Uterus (tissue), 4 donors: ENCODE results near the gene PXMP4. TPM values are rescaled to one million over a fixed set of nuclear protein-coding genes. Genes with fewer than 3 reads are reported as not detected.

Source experiments
- DNase-seq, 2 donors: peaks; one replicate each; pipeline ENCODE4 v3.0.0-alpha.2; 2019 to 2020
- H3K27ac ChIP-seq, 2 donors: fragments of 200-600 bp; sonication (generic); 1 replicate in 1 of 2; 2 replicates in 1 of 2; pipeline ENCODE4 v1.5.1; 2016 to 2018
- H3K27me3 ChIP-seq, 2 donors: fragments of 200-600 bp; sonication (generic); one replicate each; pipeline ENCODE4 v1.5.1; 2018 to 2019; ENCODE audit warnings: control low read depth in 1 of 2
- H3K36me3 ChIP-seq, 2 donors: fragments of 200-600 bp; sonication (generic); one replicate each; pipeline ENCODE4 v1.5.1; 2019; ENCODE audit warnings: control low read depth in 1 of 2
- H3K4me1 ChIP-seq, 2 donors: fragments of 200-600 bp; sonication (generic); one replicate each; pipeline ENCODE4 v1.5.1; 2018 to 2019; ENCODE audit warnings: control low read depth in 1 of 2
- H3K4me3 ChIP-seq, 2 donors: fragments of 200-600 bp; sonication (generic); 1 replicate in 1 of 2; 2 replicates in 1 of 2; pipeline ENCODE4 v1.5.1; 2018 to 2019; ENCODE audit warnings: mild to moderate bottlenecking in 1 of 2
- H3K9me3 ChIP-seq, 2 donors: fragments of 200-600 bp; sonication (generic); one replicate each; pipeline ENCODE4 v1.5.1; 2019; ENCODE audit warnings: control low read depth in 1 of 2
- POLR2A ChIP-seq, 2 donors: fragments of 450-650 bp; IDR thresholded peaks; one replicate each; pipeline ENCODE4 v1.6.1; 2016; ENCODE audit warnings: antibody characterized with exemption in 2 of 2, mild to moderate bottlenecking in 1 of 2, moderate library complexity in 1 of 2
- intact Hi-C: fragments of 100-400 bp; cut with DNase I; formaldehyde crosslinking; loops from one replicate; pipeline ENCODE4 v1.15.1; 2023; ENCODE audit warnings: low total_unique reads
- total RNA-seq, 4 donors: library from RNA; depleted of rRNA in 3 of 4; stranded (reverse); fragments of >200 nt in 3 of 4; gene quantifications; one replicate each; pipeline versions ENCODE4 v1.1.0 to v1.2.4, GENCODE V29; 2014 to 2023
- TF ChIP-seq, protein P1 (sequence below), 4 experiments: fragments of 200-600 bp in 2 of 4; fragments of 450-650 bp in 2 of 4; sonication (generic) in 2 of 4; IDR thresholded peaks; one replicate each; pipeline ENCODE4 v1.5.1; 2016 to 2019; ENCODE audit warnings: antibody characterized with exemption in 4 of 4, mild to moderate bottlenecking in 2 of 4, moderate library complexity in 1 of 4
- donor health status: DM: yes; HTN: yes; CAD: no.

PXMP4 gene
- total RNA-seq, 4 donors from 2014 or later = 1.8 to 13.8 (median 10.7) TPM

DNA sequence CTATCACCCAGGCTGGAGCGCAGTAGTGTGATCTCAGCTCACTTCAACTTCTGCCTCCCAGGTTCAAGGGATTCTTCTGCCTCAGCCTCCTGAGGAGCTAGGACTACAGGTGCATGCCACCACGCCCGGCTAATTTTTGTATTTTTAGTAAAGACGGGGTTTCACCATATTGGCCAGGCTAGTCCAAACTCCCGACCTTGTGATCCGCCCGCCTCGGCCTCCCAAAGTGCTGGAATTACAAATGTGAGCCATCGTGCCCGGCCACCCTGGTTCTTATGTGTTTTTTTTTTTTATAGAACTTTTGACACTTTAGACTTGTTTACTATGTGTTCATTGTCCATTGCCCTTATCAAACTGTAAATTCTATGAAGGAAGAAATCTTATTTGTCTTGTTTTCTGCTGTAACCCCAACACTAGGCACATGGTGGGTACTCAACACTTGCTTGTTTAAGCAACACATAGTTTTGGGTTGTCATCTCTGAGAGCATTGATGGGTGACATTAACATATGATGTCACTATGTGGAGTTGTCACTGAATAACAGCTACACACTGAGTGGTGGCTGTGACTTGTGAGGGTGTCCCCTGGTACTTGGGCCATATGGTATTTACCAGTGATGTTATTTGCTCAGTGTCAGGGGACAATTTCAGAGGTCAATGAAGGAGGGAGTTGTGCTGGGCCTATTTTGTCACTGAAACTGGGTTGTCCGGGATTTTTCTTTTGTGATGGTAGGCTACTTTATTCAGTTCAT is 1.5 kb upstream of the PXMP4 start:
- no peak for DNase-seq
- no peaks in the 10 kb centered on the region for H3K36me3 ChIP-seq
- H3K27ac ChIP-seq = no peak overlapping the region
- H3K4me3 ChIP-seq = no peak overlapping the region
- no peaks in the 10 kb centered on the region for H3K9me3 ChIP-seq
- TF ChIP-seq, protein P1, sequence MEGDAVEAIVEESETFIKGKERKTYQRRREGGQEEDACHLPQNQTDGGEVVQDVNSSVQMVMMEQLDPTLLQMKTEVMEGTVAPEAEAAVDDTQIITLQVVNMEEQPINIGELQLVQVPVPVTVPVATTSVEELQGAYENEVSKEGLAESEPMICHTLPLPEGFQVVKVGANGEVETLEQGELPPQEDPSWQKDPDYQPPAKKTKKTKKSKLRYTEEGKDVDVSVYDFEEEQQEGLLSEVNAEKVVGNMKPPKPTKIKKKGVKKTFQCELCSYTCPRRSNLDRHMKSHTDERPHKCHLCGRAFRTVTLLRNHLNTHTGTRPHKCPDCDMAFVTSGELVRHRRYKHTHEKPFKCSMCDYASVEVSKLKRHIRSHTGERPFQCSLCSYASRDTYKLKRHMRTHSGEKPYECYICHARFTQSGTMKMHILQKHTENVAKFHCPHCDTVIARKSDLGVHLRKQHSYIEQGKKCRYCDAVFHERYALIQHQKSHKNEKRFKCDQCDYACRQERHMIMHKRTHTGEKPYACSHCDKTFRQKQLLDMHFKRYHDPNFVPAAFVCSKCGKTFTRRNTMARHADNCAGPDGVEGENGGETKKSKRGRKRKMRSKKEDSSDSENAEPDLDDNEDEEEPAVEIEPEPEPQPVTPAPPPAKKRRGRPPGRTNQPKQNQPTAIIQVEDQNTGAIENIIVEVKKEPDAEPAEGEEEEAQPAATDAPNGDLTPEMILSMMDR (IDR thresholded peaks at IDR 0.05) = no peak
- TF ChIP-seq POLR2A (IDR thresholded peaks at IDR 0.05) = no peak
- no peaks in the 10 kb centered on the region for H3K27me3 ChIP-seq
- intact Hi-C loops = no loop called here
- H3K4me1 ChIP-seq = no peaks in the 10 kb centered on the region

DNA sequence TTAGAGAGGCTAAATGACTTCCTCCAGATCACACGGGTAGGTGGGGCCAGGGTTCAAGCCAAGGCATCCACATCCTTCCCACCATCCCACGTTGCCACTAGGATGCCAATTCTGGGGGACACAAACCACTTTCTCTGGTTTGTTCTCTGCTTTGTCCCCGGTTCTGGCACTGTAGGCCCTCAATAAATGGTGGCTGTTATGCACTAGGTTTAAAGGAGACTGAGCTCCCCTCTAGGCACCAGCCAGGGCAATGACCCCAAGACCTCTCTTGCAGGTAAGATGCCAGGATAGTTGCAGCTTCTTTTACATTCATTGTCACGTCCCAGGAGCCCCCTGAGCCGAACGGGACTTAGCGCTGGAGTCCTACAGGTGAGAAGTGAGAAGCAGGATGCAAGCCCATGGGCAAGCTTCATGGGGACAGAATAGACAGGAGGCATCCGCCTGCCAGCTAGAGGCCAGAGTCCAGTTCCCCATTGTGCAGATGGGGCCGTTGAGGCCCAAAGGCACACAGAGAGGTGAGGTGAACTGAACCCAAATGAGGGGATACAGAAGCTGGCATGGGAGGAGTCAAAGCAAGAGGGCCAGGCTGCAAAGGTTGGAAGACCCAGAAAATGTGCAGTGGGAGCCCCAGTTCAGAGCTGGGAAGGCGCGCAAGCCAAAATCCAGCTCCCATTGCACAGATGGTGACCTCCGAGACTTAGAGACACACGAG is 677 bp downstream of the PXMP4 start:
- peak overlapping the region; percentile 61 to 80 for H3K27ac ChIP-seq
- H3K9me3 ChIP-seq = no peaks in the 10 kb centered on the region
- H3K36me3 ChIP-seq = no peaks in the 10 kb centered on the region
- H3K4me3 ChIP-seq = peak overlapping the region; percentile 70 to 82
- TF ChIP-seq, protein P1 (IDR thresholded peaks at IDR 0.05) = no peak
- no peak for TF ChIP-seq POLR2A (IDR thresholded peaks at IDR 0.05)
- intact Hi-C loops = no loop called here
- no peaks in the 10 kb centered on the region for H3K4me1 ChIP-seq
- no peaks in the 10 kb centered on the region for H3K27me3 ChIP-seq
- no peak for DNase-seq

DNA sequence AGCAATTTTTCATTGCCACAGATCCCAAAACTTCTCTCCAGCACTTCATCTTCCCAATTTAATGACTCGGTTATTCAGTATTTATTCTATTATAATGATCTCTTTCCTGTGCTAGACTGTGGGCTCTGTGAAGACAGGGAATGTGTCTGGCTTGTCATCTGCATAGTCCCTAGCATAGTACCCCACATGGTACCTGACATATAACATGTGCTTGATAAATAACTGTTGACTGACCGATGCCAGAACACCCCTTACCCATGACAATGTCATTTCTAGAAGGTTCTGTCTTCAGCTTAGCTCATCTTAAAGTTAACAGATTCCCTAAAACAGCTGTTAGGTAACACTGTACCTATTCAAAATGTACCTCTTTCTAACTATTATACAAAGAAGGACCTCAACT is 3.6 kb downstream of the PXMP4 start:
- H3K36me3 ChIP-seq = no peaks in the 10 kb centered on the region
- no peak overlapping the region for H3K27ac ChIP-seq
- no peaks in the 10 kb centered on the region for H3K4me1 ChIP-seq
- no peak for TF ChIP-seq POLR2A (IDR thresholded peaks at IDR 0.05)
- TF ChIP-seq, protein P1 (IDR thresholded peaks at IDR 0.05) = no peak
- intact Hi-C loops = no loop called here
- no peaks in the 10 kb centered on the region for H3K27me3 ChIP-seq
- no peak overlapping the region for H3K4me3 ChIP-seq
- H3K9me3 ChIP-seq = no peaks in the 10 kb centered on the region
- no peak for DNase-seq

DNA sequence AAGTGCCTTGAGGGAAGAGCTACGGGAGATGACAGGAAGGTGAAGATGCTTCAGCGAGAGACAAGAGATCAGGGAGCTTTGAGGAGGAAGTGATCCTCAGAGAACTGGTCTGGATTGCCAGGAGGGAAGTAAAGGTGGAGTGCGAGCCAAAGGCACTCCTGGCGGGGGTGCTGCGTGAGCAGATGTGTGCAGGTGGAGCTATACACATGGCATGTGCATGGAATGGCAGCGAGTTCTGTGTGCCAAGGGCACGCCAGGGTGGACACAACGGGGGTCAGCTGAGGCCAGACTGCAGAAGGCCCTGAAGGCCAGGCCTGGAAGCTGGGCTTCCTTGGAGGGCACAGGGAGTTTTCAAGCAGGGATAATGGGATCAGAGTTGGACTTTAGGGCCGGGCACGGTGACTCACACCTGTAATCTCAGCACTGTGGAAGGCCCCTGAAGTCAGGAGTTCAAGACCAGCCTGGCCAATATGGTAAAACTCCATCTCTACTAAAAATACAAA is 6.2 kb downstream of the PXMP4 start:
- no peak for TF ChIP-seq POLR2A (IDR thresholded peaks at IDR 0.05)
- TF ChIP-seq, protein P1 (IDR thresholded peaks at IDR 0.05) = no peak
- no peak overlapping the region for H3K27ac ChIP-seq
- no peaks in the 10 kb centered on the region for H3K4me1 ChIP-seq
- intact Hi-C loops = no loop called here
- no peak for DNase-seq
- no peak overlapping the region for H3K4me3 ChIP-seq
- no peaks in the 10 kb centered on the region for H3K9me3 ChIP-seq
- H3K36me3 ChIP-seq = no peaks in the 10 kb centered on the region
- no peaks in the 10 kb centered on the region for H3K27me3 ChIP-seq

DNA sequence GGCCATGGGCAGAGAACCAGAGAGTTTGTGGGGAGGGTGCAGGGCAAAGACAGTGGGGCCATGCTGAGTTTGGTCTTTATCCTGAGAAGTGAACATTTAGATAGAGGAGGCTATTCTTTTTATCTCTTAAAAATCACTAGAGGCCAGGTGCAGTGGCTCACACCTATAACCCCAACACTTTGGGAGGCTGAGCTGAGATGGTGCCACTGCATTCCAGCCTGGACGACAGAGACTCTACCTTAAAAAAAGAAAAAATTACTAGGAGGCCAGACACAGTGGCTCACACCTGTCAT is 8.7 kb downstream of the PXMP4 start:
- no peaks in the 10 kb centered on the region for H3K36me3 ChIP-seq
- no peaks in the 10 kb centered on the region for H3K27me3 ChIP-seq
- H3K4me3 ChIP-seq = no peak overlapping the region
- intact Hi-C loops = no loop called here
- no peak for TF ChIP-seq POLR2A (IDR thresholded peaks at IDR 0.05)
- TF ChIP-seq, protein P1 (IDR thresholded peaks at IDR 0.05) = no peak
- H3K9me3 ChIP-seq = no peaks in the 10 kb centered on the region
- no peaks in the 10 kb centered on the region for H3K4me1 ChIP-seq
- H3K27ac ChIP-seq = no peak overlapping the region
- no peak for DNase-seq
